GM21526 (cell line): Measurements from ENCODE around the gene ARHGAP8.

ENCODE experiments used
- ATAC-seq: cut with Tn5 transposase; IDR thresholded peaks from one replicate; pipeline ENCODE4 v1.9.1; 2021; ENCODE audit warnings: moderate library complexity; ENCODE audit not compliant: unreplicated experiment, low FRiP score

ARHGAP8 gene

DNA sequence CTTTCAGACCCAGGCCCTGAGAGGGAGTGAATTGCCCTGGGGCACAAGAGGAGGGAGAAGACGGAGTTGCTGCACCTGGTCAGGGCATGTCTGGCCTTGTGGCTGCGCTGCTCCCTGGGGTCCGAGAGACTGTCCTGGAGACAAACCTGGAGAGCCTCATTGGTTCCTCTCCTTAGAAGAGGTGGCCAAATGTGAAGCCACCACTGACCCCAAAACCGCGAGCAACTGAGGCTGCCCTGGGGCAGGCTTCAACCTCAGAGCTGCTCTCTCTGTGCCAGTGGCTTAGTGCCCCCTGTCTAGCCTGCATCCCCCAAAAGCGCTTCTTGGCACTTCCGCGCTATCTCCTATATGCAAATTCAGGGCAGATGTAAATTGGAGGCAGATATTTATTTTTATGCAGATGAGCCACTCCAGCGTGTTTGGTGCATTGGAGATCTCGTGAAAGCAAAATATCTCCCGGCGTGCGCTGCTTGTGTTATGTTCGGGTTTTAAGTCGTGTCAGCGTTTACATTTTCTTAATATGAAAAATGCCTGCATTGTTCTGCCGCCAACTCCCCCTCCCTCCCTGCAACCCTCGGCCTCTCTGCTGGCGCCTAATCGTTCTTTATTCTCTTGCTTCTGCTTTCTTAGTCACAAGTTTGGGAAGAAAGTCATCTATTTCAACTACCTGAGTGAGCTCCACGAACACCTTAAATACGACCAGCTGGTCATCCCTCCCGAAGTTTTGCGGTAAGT lies 69.5 kb downstream of the ARHGAP8 start:
- no peak for ATAC-seq

DNA sequence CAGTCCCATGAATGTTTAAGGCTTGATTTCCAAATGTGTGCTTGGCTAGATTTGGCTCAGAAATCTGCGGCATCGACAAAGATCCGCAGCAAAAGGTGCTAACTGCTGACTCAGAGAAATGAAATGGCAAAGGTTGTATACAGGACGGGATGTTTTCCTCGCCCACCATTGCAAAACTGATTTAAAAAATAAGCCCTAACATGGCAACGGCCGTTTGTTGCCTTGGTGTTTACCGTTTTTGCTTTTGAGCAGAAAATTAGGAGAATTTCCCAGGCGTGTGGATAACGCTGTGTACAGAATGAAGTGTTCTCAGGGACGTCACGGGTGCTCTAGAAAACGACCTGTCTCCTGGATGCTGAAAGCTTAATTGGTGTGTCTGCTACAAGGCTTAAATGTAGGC lies 70.2 kb downstream of the ARHGAP8 start:
- no peak for ATAC-seq

DNA sequence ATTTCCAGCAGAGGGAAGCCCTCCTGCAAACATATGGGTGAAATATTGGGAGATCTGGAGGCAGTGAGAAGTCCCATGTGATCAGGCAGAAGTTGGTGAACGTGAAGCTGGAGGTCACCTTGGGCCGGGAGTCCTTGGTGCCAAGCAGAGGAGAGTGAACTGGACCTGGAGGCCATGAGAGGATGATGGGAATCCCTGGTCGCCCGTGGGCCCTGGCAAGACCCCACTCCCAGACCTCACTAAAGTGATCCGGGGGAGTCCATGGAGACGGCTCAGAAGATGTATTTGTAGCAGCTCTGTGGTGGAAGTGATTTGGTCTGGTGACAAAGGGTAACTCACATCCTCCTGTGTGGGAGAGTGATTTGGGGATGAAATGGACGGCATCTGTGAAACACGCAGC lies 71.0 kb downstream of the ARHGAP8 start:
- ATAC-seq = no peak

DNA sequence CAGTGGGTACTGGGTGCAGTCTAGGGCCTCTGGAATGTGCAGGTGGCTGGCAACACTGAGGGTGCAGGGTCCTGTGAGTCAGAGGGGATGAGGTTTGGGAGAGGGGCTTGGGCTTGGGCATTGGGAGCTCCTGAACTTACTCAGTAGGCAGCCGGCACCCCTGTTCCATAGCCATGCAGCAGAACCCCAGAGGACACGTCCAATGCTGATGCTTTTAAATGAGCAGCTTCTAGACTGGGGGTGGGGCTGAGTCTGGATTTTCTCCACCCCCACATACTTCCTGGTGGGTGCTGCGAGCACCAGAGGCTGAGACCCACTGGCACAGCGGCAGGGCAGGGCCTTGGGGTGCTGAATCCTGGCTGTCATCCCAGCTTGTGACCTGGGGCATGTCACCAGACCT lies 71.4 kb downstream of the ARHGAP8 start:
- no peak for ATAC-seq

DNA sequence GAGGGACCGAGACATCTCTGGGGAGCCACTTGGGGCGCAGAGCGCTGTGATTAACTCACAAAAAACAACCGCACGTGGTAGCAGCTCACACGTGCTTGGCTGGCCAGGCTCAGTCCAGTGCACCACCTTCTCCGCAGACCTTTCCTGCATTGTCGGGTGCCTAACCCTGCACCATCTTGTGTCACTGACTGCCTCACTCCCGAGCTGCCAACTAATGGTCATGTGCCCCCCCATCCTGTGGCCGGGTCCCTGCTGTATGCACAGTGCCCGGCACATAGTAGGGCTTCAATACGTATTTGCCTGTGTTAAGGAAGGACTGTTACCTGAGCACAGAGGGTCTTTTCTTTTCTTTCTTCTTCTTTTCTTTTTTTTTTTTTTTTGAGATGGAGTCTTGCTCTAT lies 71.9 kb downstream of the ARHGAP8 start:
- no peak for ATAC-seq

DNA sequence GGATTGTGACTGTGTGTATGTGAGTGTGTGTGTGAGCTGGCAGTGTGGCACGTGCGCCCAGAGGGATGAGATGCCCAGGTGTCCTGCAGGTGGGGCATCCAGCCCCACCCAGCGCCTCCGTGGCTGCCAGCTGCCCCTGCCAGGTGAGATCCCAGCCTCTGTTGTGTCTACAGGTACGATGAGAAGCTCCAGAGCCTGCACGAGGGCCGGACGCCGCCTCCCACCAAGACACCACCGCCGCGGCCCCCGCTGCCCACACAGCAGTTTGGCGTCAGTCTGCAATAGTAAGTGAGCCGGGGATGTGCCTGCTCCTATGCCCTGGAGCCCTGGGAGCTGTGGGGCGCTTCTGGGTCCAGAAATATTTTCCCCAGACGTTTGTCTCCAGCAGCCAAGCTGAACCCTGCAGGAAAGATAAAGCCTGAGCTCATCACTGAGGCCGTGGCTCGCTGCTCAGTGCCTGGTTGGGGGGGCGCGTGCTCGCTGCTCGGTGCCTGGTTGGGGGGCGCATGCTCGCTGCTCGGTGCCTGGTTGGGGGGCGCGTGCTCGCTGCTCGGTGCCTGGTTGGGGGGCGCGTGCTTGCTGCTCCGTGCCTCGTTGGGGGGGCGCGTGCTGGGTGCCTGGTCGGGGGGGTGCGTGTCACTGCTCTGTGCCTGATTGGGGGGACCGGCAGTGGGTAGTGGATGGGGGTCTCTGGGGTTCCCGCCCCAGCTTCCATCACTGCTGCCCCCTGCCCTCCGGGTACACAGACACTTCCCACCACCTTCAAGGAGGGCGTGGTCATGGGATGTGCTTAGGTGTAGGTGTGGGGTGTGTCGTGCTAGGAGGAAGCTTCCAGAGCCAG lies 73.2 kb downstream of the ARHGAP8 start:
- ATAC-seq = no peak

DNA sequence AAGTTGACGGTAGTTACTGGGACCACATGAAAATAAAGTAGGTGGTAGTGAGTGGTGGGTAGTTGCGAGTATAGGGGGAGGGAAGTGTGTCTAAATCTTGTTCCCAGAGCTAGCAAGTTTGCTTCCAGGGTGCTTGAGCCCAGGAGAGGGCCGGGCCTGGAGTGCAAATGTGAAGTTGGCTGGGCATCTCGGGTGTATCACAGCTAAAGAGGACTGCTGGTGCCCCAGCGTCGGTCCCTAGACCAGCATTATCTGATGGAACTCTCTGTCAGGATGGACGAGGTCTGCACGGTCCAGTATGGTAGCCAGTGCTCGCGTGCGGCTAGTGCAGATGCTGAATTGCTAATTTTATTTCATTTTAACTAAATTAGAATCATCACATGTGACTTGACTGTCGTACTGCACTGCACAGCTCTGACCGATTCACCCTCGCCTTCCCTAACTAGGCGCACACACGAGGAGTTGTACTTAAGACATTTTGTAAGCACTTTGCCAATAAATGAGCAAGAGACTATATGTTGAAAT lies 75.4 kb downstream of the ARHGAP8 start:
- ATAC-seq = no peak

DNA sequence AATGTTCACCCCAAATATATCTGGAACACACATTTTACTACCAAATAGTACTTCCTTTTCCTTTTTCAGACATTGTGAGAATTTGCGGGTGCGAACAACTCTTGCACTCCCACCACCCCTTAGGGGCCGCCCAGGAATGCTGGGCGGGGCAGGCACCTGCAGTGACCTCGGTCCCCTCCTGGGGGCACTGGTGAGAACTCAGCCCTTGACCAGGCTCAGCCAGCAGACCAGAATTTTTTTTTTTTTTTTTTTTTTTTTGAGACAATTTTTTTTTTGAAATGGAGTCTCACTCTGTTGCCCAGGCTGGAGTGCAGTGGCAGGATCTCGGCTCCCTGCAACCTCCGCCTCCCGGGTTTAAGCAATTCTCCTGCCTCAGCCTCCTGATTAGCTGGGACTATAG lies 75.8 kb downstream of the ARHGAP8 start:
- ATAC-seq = no peak

DNA sequence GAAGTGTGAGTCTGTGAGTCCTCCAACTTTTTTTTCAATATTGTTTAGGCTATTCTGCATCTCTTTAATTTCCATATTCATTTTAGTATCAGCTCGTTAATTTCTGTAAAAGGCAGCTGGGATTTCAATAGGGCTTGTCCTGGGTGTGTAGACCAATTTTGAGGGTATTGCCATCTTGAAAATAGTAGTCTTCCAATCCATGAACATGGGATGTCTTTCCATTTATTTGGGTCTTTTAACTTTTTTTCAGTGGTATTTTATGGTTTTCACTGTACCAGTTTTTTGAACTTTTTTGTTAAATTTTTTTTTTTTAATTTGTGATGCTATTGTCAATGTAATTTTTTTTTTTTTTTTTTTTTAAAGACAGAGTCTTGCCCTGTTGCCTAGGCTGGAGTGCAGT lies 79.5 kb downstream of the ARHGAP8 start:
- ATAC-seq = no peak

DNA sequence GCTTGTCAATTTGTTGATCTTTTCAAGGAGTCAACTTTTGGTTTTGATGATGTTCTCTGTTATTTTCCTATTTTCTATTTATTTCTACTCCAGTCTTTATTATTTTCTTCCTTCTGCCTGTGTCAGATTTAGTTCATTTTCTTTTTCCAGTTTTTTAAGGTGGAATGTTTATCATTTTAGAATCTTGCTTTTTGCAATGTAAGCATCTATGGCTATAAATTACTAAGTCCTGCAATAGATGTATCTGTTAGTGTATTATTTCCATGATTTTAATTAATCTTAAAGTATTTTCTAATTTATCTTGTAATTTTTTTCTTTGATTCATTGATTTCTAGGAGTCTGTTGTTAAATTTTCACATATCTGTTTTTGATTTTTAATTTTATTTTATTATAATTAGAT lies 81.7 kb downstream of the ARHGAP8 start:
- no peak for ATAC-seq

DNA sequence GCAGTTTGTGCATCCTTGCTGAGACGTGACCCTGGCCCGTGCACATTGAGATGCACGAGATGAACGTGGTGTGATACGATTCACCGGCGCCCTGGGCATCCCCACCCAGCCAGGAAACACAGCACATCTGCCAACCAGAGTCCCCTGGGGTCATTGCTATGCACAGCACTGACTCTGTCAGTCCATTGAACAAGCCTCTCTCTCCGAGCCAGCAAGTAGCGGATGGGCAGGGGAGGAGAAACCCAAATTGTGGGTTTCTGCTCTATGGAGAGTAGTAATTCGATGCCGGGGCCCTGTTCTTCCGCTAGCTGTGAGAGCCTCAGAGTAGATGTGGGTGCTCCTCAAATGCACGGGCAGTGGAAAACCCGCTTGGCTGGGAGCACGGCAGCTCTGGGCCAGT lies 85.1 kb downstream of the ARHGAP8 start:
- ATAC-seq = no peak

DNA sequence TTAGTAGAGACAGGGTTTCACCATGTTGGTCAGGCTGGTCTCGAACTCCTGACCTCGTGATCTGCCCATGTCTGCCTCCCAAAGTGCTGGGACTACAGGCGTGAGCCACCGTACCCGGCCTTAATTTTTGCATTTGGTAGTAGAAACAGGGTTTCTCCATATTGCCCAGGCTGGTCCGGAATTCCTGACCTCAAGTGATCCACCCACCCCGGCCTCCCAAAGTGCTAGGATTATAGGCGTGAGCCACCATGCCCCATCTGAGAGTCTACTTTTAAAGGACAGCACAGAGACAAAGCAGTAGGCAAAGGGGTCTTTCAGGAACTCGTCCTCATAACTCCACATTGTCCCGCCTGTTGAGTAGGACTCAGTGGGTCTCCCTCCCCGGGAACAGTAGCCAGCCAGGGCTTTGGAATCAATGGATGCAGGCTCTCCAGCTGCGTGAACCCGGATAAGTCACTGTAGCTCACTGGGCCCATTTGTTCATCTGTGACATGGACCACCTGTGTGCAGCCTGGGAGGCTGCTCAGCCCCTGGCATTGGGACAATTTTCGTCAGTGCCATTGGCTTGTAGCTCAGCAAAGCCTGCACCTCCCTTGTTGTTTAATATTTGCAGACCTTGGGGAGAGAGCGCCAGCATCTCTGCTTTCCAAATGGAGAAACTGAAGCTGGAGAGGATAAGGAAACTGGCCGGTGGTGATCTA lies 86.1 kb downstream of the ARHGAP8 start:
- ATAC-seq = no peak

DNA sequence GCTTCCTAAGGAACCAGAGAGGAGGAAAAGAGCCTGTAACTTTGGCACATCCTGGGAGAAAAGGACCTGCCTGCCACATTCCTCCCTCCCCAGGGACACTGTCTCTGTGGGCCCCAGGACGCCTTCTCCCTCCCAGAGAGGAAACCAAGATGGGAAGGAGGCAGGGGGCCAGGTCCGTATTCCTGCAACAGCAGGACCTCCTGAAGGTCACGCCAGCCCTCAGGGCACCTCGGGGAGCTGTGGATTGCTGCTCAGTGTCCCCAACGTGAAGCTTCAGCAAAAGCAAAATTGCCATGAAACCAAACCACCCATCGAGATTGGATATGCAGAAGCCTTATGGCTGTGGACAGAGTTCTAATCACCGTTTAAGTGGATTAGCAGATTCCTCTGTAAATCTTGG lies 86.7 kb downstream of the ARHGAP8 start:
- no peak for ATAC-seq

DNA sequence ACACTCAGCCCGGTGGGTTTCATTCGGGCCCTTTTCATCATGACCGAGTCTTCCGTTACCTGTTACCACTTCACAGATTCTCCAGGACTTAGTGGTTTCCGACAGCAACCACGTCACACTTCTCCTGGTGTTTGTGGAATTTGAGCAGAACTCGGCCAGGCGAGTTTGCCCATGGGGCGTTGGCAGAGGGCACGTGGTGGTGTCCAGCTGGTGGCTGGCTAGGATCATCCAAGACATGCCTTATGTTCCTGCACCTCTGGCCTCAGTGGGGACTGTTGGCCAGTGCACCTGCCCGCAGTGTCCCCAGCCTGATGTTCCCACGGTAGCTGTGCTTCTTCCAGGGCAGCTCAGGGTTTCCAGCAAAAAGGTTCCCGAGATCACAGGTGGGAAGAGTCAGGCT lies 87.3 kb downstream of the ARHGAP8 start:
- no peak for ATAC-seq

DNA sequence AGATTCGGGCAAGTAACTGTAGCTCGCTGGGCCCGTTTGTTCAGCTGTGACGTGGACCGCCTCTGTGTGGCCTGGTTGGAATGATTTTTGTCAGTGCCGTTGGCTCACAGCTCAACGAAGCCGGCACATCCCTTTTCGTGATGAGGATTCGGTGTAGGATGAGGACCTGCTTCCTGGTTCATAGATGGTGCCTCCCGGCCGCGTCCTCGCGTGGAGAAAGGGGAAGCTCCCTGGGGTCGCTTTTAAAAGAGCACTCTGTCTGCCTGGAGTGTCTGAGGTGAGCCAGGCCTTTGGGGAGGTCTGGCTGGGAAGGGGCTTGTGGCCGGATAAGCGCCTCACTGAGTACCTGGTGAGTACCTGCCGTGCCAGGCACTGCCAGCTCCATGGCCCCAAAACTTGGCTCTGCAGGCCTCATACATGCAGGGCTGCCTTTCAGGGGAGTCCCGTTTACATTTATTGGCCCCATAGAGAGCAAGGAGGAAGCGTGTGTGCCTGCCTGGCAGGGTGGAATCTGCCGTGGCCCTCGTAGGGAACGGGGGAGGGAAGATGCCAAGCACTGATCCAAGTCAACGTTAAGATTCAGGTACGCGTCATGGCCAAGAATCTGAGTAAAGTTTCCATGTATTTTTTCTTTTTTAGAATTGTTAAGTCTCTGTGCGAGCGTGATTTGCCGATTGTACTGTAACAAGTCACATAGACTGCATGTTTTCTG lies 88.4 kb downstream of the ARHGAP8 start:
- no peak for ATAC-seq

DNA sequence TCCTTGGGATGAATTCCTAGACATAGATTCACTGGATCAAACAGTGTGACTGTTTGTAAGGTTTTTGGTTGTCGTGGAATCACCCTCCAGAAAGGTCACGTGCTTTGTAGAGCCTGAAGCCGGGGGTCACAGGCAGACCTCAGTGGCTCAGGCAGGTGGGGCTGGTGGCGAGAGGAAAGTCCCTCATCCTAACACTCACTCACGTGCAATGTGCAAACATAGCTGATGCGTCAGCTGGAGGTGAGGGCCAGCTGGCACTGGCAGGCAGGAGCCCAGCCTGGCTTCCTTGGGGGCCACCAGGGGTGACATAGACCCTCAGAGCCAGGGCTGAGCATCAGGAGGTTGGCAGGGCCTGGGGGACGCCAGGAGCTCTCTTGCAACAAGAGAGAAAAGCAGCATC lies 90.0 kb downstream of the ARHGAP8 start:
- no peak for ATAC-seq

DNA sequence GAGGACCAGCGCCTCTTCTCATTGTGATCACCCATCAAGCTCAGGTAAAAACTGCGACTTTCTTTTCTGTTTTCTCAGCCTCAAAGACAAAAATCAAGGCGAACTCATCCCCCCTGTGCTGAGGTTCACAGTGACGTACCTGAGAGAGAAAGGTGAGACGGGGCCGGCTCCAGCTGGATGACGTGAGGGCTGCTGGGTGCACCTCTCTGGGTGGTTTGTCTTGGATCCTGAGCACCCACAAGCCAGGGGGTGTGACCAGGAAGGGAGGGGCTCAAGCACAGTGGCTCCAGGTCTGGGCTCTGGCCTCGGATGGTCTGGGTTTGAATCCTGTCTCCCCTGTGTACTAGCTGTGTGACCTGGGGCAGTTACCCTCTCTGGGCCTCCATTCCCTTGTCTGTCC lies 92.8 kb downstream of the ARHGAP8 start:
- no peak for ATAC-seq

DNA sequence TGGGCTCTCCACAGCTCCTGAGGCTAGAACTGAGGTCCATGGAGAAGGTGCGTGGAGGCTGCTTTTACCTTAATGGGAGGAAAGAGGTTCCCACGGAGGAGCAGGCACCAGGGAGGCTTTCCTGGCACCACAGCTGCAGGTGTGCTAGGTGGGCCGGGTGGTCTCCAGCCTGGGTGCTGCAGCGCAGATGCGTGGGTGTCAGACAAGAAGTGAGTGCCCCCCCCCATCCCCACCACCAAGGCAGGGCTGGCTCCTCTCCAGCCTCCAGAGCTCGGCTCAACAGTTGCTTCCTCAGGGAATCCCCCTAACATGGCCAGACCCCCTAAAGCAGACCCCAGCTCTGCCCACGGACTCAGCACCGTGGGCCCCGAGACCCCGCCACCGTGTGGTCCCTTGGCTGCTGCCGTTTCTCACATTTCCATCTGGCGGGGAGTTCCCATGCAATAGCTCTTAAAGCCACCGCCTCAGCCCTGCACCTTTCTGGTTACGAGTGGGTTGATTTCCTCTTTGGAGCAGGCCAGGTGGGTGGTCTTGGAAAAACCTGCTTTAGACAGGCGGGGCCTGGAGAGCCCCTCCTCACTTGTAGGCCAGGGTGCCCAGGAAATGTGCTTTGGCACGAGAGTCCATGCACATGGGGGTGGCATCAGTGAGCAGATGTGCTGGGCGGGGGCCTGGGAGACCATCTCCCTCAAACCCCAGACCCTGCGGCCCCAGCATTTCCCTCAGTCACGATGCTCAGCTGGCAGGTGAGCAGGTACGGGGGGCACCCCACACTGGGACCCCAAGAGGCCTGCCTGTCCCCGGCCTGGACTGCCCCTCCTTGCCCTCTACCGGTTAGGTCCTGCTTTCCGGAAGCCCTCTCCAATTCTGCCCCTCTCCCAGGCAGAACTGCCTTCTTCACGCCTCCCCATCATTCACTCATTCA lies 93.7 kb downstream of the ARHGAP8 start:
- no peak for ATAC-seq

DNA sequence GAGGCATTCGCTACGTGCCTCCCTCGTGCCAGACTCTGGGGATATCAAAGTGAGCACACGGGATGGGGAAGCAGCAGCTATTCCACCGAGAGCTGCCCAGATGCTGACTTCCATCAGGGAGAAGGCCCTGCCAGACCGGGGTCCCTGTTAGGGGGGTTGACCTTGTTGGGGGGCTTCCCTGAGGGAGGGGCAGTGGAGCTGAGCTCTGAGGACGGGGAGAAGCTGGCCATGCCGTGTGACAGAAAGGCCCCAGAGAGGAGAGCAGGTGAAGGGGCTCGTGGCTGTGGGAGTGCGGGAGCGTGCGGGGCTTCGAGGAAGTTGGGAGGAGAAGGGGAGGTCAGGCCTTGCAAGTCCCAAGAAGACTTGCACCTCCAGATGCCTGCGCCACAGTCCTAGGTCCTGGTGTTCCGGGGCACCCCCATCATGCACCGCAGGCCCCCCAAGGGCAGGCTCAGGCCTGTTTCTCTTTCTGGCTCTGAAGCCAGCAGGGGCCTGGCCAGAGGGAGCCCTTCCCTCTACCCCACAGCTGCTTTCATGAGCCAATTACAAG lies 94.4 kb downstream of the ARHGAP8 start:
- ATAC-seq = no peak
